ENCODE data around the gene PDXDC1.
A peak's percentile ranks its signal among the peaks of the same experiment; 100 is the strongest.
"Not testable (repeated sequence)": the region's sequence is repeated elsewhere in the genome, so short reads cannot be mapped to it uniquely, and the experiment has no call there.

The PDXDC1 gene

DNA sequence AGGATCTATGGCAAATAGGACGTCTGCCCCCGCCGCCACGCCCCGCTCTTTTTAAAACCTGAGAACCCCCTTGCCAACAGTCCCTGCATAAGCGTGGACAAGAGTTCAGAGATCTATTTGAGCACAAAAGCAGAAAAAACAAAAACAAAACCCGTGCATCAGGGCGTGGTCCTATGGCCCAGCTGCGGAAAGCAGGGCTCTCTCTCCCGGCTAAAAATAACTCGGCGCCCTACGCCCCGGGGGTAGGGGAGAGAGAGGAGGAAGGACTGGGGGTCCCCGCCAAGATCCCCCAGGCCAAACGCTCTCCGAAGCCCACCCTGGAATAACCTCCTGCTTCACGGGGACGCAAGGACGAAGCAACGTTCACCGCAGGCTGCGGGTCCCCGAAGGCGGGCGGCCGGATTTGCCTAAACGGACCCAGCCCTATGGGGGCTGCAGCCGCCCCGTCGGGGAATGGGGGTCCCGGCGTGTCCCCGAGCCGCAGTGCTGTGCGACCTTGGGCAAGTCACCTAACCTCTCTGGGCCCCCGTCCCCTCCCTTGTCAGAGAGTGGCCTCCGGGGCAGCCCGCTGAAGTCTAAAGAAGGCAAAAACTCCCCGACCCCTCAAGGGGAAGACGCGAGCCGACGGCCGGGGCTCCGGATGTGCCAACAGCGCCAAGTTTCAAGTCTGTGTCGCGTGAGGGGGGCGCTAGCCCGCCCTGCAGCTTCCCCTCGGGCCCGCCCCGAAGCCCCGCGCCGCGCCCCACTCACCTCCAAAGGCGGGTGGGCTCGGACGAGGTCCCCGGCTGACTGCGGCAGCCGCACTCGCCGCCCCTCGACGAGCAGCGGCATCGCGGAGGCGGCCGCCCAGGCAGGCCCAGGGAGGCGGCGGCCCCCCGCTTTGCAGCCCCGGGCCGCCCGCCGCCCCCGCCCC lies 80.6 kb downstream of the PDXDC1 start:
- peaks cover 6% of the 10 kb centered on the region; the same call in 1 of the 2 replicates for H3K4me1 ChIP-seq (ENCODE audit: low read length)
- peak overlapping the region; percentile 98 for H2AFZ ChIP-seq (ENCODE audit: low read depth, low read length)
- no peaks in the 10 kb centered on the region for H4K20me1 ChIP-seq (ENCODE audit: insufficient read depth, low read length)

GRCh38 chr16:15057681-15058417 lies 83.0 kb downstream of the PDXDC1 start:
- Histone ChIP-seq H3K79me2 (ENCODE audit: low read length) (peaks cover 16% of the 10 kb centered on the region), H3K9ac (ENCODE audit: low read length) (no peak overlapping the region), H3K4me3 (ENCODE audit: low read length) (no peak overlapping the region), H3K27me3 (ENCODE audit: low read depth, low read length) (no peaks in the 10 kb centered on the region), H4K20me1 (ENCODE audit: insufficient read depth, low read length) (no peaks in the 10 kb centered on the region), H3K27ac (ENCODE audit: low read length) (no peak overlapping the region), H3K4me1 (ENCODE audit: low read length) (peaks cover 6% of the 10 kb centered on the region; the same call in 1 of the 2 replicates), H3K9me3 (ENCODE audit: insufficient read depth, low read length) (no peaks in the 10 kb centered on the region), H2AFZ (ENCODE audit: low read depth, low read length) (no peak overlapping the region), H3K36me3 (replicated peaks; ENCODE audit: low read depth, low read length) (peaks cover 37% of the 10 kb centered on the region), H3K4me2 (ENCODE audit: low read length) (no peak overlapping the region)
- TF ChIP-seq CTCF (IDR thresholded peaks at IDR 0.05; ENCODE audit: low read depth, low read length) (no peak), EZH2phosphoT487 (IDR thresholded peaks at IDR 0.05; ENCODE audit: low read depth) (no peak)

More for the DNA sequence above, 80.6 kb downstream of the PDXDC1 start:
- Histone ChIP-seq H3K36me3 (replicated peaks; ENCODE audit: low read depth, low read length) (peaks cover 18% of the 10 kb centered on the region), H3K79me2 (ENCODE audit: low read length) (peaks cover 16% of the 10 kb centered on the region), H3K4me2 (ENCODE audit: low read length) (peak overlapping the region; percentile 75), H3K9me3 (ENCODE audit: insufficient read depth, low read length) (no peaks in the 10 kb centered on the region), H3K27ac (ENCODE audit: low read length) (peak overlapping the region; percentile 36), H3K4me3 (ENCODE audit: low read length) (peak overlapping the region; percentile 100), H3K27me3 (ENCODE audit: low read depth, low read length) (no peaks in the 10 kb centered on the region), H3K9ac (ENCODE audit: low read length) (peak overlapping the region; percentile 92)
- TF ChIP-seq CTCF (IDR thresholded peaks at IDR 0.05; ENCODE audit: low read depth, low read length) (peak; percentile 30), EZH2phosphoT487 (IDR thresholded peaks at IDR 0.05; ENCODE audit: low read depth) (no peak)

DNA sequence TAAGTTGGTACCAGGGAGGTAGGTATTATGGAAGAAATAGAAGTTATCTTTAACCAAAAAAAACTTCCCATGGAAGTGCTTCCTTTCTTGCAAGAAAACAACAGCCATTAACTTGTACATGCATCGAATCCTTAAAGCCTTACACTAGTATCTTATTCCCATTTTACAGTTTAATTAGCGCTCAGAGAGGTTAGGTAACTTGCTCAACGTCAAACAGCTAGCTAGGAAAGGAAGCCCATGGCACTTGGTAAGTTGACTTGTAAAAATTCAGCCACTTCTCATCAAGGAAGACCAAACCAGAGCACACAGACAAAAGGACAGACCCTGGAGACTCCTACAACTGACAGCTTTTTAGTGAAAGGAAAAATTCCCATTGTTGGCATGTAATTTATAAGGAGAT lies 84.5 kb downstream of the PDXDC1 start:
- TF ChIP-seq EZH2phosphoT487 (IDR thresholded peaks at IDR 0.05; ENCODE audit: low read depth) (no peak), CTCF (IDR thresholded peaks at IDR 0.05; ENCODE audit: low read depth, low read length) (no peak)
- H2AFZ ChIP-seq (ENCODE audit: low read depth, low read length) = no peak overlapping the region
- no peak overlapping the region for H3K27ac ChIP-seq (ENCODE audit: low read length)
- H3K9ac ChIP-seq (ENCODE audit: low read length) = no peak overlapping the region
- peaks cover 37% of the 10 kb centered on the region for H3K36me3 ChIP-seq (replicated peaks; ENCODE audit: low read depth, low read length)
- H3K4me3 ChIP-seq (ENCODE audit: low read length) = no peak overlapping the region
- no peaks in the 10 kb centered on the region for H3K27me3 ChIP-seq (ENCODE audit: low read depth, low read length)
- no peaks in the 10 kb centered on the region for H4K20me1 ChIP-seq (ENCODE audit: insufficient read depth, low read length)
- H3K4me2 ChIP-seq (ENCODE audit: low read length) = no peak overlapping the region
- peaks cover 6% of the 10 kb centered on the region; the same call in 1 of the 2 replicates for H3K4me1 ChIP-seq (ENCODE audit: low read length)
- H3K79me2 ChIP-seq (ENCODE audit: low read length) = peaks cover 12% of the 10 kb centered on the region
- no peaks in the 10 kb centered on the region for H3K9me3 ChIP-seq (ENCODE audit: insufficient read depth, low read length)

GRCh38 chr16:15062085-15062810 lies 87.4 kb downstream of the PDXDC1 start:
- H2AFZ ChIP-seq (ENCODE audit: low read depth, low read length); H3K27me3 ChIP-seq (ENCODE audit: low read depth, low read length); H3K9me3 ChIP-seq (ENCODE audit: insufficient read depth, low read length); H3K27ac ChIP-seq (ENCODE audit: low read length); H4K20me1 ChIP-seq (ENCODE audit: insufficient read depth, low read length); H3K79me2 ChIP-seq (ENCODE audit: low read length); H3K4me1 ChIP-seq (ENCODE audit: low read length); H3K9ac ChIP-seq (ENCODE audit: low read length); H3K4me2 ChIP-seq (ENCODE audit: low read length); H3K4me3 ChIP-seq (ENCODE audit: low read length): not testable (repeated sequence)
- peaks cover 37% of the 10 kb centered on the region for H3K36me3 ChIP-seq (replicated peaks; ENCODE audit: low read depth, low read length)

GRCh38 chr16:15065961-15066360 lies 91.1 kb downstream of the PDXDC1 start:
- H3K36me3 ChIP-seq (replicated peaks; ENCODE audit: low read depth, low read length) = peaks cover 13% of the 10 kb centered on the region
- not testable (repeated sequence) for H3K4me2 ChIP-seq (ENCODE audit: low read length); H2AFZ ChIP-seq (ENCODE audit: low read depth, low read length); H3K27ac ChIP-seq (ENCODE audit: low read length); H3K27me3 ChIP-seq (ENCODE audit: low read depth, low read length); H3K4me1 ChIP-seq (ENCODE audit: low read length); H3K9me3 ChIP-seq (ENCODE audit: insufficient read depth, low read length); H3K9ac ChIP-seq (ENCODE audit: low read length); H3K79me2 ChIP-seq (ENCODE audit: low read length); H4K20me1 ChIP-seq (ENCODE audit: insufficient read depth, low read length); H3K4me3 ChIP-seq (ENCODE audit: low read length)

DNA sequence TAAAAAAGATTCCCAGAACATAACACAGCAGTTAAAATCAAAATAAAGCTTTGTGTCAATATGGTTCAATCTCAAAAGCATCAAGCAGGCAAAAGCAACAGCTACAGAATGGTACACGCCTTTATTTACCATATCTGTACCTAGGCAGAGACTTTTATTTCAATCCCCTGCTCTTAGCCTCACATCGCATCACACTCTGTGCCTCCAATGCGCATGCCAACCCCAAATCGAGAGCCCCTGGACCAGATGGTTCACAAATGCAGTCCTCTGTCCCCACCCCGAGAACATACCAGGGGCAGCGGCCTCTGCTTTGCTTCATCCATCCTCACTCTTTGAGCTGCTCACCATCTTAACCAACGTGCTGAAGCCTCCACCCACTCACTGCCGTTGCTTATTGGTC lies 91.9 kb downstream of the PDXDC1 start:
- not testable (repeated sequence) for H3K4me1 ChIP-seq (ENCODE audit: low read length); H3K4me3 ChIP-seq (ENCODE audit: low read length); H3K27ac ChIP-seq (ENCODE audit: low read length); H3K27me3 ChIP-seq (ENCODE audit: low read depth, low read length); H3K9me3 ChIP-seq (ENCODE audit: insufficient read depth, low read length); H2AFZ ChIP-seq (ENCODE audit: low read depth, low read length); H4K20me1 ChIP-seq (ENCODE audit: insufficient read depth, low read length); H3K9ac ChIP-seq (ENCODE audit: low read length); H3K4me2 ChIP-seq (ENCODE audit: low read length); H3K36me3 ChIP-seq (replicated peaks; ENCODE audit: low read depth, low read length); H3K79me2 ChIP-seq (ENCODE audit: low read length)

Data from OCI-LY3 (cell line).